Activated CD8-positive, alpha-beta memory T cell treated with anti-CD3 and anti-CD28 coated beads for 36 hours (primary cell): ENCODE data around the gene RABL2B. TPM values are rescaled to one million over a fixed set of nuclear protein-coding genes. Genes with fewer than 3 reads are reported as not detected.

Experiments used
- CTCF ChIA-PET: fragments of 350-600 bp; sonication (Branson Sonifier 250); formaldehyde crosslinking; loops from one replicate; lab custom pipeline; 2021; ENCODE audit warnings: antibody characterized with exemption; lab: Charles Lee
- POLR2A ChIA-PET: fragments of 350-600 bp; sonication (Branson Sonifier 250); formaldehyde crosslinking; loops from one replicate; lab custom pipeline; 2021; ENCODE audit warnings: antibody characterized with exemption; lab: Charles Lee
- total RNA-seq, 2 experiments: library from RNA; stranded (reverse); gene quantifications; one replicate each; pipeline ENCODE4 v1.2.3, GENCODE V29; 2021

The RABL2B gene
- total RNA-seq, 2 experiments from 2014 or later: 30.6 to 33.7 TPM

DNA sequence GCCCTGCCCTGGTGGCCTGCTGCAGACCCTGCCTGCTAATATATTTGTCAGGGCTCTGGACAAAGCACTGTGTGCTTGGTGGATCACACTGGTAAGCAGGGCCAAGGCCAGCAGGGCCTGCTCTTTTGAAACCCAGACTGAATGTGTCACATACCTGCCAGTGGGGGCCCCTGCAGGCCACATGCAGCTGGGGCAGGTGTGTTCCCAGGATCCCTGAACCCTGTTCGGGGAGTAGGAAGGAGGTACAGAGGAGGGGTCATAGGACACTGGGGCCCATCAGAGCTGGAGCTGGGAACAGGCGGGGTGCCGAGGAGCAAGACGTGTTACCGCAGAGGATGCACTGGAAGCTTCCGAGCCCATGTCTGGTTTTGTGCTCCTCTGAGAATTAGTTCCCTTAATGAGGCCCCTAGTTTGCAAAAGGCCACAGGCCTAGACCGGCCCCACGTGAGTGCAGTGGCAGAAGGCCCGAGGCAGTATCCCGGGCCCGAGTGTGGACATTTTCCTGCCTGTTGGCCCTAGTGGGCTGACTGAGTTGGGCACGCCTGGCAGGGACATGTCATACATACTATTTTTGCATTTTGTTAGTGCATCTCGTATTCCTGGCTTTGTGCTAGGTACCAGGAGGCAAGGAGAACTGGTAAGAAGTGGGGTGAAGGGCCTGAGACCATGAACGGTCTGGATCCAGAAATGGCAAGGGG, 56.6 kb downstream of the RABL2B start:
- CTCF ChIA-PET: no interaction called here
- POLR2A ChIA-PET: no interaction called here

DNA sequence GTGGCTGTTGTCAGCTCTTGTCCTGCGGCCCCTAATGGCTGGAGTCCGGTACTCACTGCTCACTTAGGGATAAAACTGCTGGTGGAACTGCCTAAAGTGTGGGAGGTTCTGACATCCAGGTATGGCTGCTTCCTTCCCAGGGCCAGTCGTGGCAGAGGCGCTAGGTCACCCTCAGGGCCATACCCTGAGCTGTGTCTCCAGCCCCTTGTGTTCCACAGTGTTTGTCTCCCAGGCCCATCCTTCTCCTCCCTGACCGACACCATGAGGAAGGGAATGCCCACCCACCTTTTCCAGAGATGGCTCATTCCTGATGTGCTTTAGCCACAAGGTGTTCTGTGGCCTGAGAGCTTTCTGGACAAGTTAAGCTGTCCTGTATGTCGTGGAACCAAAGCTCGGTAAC, 57.8 kb downstream of the RABL2B start:
- CTCF ChIA-PET: no interaction called here
- POLR2A ChIA-PET: no interaction called here

- POLR2A ChIA-PET: no interaction called here
Observed at GRCh38 chr22:50724616-50725015, 58.8 kb downstream of the RABL2B start.

GRCh38 chr22:50723991-50724390, 59.4 kb downstream of the RABL2B start:
- CTCF ChIA-PET: no interaction called here
- POLR2A ChIA-PET: no interaction called here

More at GRCh38 chr22:50724616-50725015, 58.8 kb downstream of the RABL2B start:
- CTCF ChIA-PET: no interaction called here

- ChIA-PET CTCF (no interaction called here), POLR2A (no interaction called here)
Observed at GRCh38 chr22:50722716-50723428, 60.6 kb downstream of the RABL2B start.

DNA sequence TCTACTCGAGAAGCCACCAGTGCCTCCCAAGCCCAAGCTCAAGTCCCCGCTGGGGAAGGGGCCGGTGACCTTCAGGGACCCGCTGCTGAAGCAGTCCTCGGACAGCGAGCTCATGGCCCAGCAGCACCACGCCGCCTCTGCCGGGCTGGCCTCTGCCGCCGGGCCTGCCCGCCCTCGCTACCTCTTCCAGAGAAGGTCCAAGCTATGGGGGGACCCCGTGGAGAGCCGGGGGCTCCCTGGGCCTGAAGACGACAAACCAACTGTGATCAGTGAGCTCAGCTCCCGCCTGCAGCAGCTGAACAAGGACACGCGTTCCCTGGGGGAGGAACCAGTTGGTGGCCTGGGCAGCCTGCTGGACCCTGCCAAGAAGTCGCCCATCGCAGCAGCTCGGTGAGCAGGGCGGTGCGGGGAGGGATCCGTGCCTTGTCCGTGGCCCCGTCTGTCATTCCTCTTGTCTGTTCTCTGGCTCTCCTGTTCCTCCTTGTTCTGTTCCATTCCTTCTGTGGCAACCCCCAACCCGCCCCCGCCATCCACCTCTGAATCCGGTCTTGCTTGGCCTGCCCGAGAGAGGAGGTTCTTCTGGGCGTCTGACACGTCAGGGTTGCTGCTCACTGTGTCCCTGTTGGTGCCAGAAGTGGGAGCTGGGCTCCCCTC, 61.3 kb downstream of the RABL2B start:
- POLR2A ChIA-PET: no interaction called here

DNA sequence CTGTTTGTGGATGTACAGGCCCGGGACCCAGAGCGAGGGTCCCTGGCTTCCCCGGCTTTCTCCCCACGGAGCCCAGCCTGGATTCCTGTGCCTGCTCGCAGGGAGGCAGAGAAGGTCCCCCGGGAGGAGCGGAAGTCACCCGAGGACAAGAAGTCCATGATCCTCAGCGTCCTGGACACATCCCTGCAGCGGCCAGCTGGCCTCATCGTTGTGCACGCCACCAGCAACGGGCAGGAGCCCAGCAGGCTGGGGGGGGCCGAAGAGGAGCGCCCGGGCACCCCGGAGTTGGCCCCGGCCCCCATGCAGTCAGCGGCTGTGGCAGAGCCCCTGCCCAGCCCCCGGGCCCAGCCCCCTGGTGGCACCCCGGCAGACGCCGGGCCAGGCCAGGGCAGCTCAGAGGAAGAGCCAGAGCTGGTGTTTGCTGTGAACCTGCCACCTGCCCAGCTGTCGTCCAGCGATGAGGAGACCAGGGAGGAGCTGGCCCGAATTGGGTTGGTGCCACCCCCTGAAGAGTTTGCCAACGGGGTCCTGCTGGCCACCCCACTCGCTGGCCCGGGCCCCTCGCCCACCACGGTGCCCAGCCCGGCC, 62.1 kb downstream of the RABL2B start:
- CTCF ChIA-PET: no interaction called here

More for the DNA sequence above, 61.3 kb downstream of the RABL2B start:
- CTCF ChIA-PET: no interaction called here

GRCh38 chr22:50720301-50721256, 62.9 kb downstream of the RABL2B start:
- ChIA-PET CTCF (no interaction called here), POLR2A (no interaction called here)

More for the DNA sequence above, 62.1 kb downstream of the RABL2B start:
- POLR2A ChIA-PET: no interaction called here

DNA sequence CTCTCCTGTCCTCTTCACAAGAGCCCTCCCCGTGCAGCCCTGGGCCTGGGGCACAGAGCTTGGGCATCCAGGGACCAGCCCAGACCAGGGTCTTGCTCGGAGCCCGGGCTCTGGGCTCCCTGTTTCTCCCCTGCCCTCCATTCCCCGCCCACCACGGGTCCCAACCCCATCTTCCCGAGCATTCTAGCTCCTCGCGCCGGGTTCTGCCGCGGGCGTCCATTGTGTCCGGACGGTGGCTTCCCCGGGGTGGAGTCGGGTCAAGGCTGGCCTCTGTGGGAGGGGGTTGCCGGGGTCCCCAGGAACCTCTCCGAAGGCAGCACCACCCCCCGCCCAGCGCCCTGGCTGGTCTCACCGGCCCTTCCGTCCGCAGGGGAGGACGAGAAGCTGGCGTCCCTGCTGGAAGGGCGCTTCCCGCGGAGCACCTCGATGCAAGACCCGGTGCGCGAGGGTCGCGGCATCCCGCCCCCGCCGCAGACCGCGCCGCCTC, 63.6 kb downstream of the RABL2B start:
- ChIA-PET CTCF (no interaction called here), POLR2A (no interaction called here)

DNA sequence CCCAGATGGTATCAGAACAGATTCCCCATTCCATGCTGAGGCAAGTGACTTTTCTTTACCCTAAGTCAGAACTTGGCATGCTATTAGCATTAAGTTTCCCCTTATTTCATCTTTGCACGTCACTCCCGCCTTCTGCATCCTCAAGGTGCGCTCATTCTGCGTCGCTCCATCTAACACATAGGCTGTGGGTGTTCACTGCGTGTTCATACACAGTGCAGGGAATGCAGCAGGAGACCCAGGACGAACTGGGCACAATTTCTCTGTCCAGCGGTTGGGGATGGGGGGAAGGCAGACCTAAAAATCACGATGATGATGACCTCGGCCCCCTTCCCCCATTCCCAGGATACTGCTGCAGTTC, 65.1 kb downstream of the RABL2B start:
- ChIA-PET CTCF (no interaction called here), POLR2A (no interaction called here)

GRCh38 chr22:50717709-50718351, 65.6 kb downstream of the RABL2B start:
- ChIA-PET POLR2A (no interaction called here), CTCF (no interaction called here)

Other genes with a start within 250 kb of the RABL2B start
- gene KLHDC7B, start 237.7 kb downstream of the RABL2B start, total RNA-seq: 1 to 10 TPM; 5.9 to 6.1 TPM
- gene SYCE3, start 220.7 kb downstream of the RABL2B start, total RNA-seq: not detected
- 10 to 100 TPM; 40.7 to 44.0 TPM for gene CPT1B, start 205.2 kb downstream of the RABL2B start, total RNA-seq
- gene CHKB, start 200.8 kb downstream of the RABL2B start, total RNA-seq: 10 to 100 TPM; 63.3 to 65.8 TPM
- under 1 TPM; 0.08 to 0.11 TPM for gene MAPK8IP2, start 182.8 kb downstream of the RABL2B start, total RNA-seq
- 10 to 100 TPM; 19.5 to 20.0 TPM for gene ARSA, start 155.5 kb downstream of the RABL2B start, total RNA-seq
- under 1 TPM; 0.04 to 0.06 TPM for gene SHANK3, start 110.8 kb downstream of the RABL2B start, total RNA-seq
- not detected for gene ACR, start 45.4 kb downstream of the RABL2B start, total RNA-seq